Body of pancreas (tissue), 4 donors: ENCODE data around the gene PNPLA6.

Source experiments
- CTCF ChIP-seq, 7 experiments: fragments of 450-650 bp in 4 of 7; fragments of 200-600 bp in 3 of 7; sonication (generic) in 3 of 7; IDR thresholded peaks; one replicate each; pipeline ENCODE4 v1.5.1; 2016 to 2019; ENCODE audit warnings: antibody characterized with exemption in 7 of 7
- POLR2A ChIP-seq, 3 donors: fragments of 450-650 bp; IDR thresholded peaks; one replicate each; pipeline ENCODE4 v1.6.1; 2016; ENCODE audit warnings: antibody characterized with exemption in 3 of 3, mild to moderate bottlenecking in 2 of 3

GRCh38 chr19:7550169-7550770, 14.8 kb downstream of the PNPLA6 start:
- TF ChIP-seq CTCF (IDR thresholded peaks at IDR 0.05) (no peak), POLR2A (IDR thresholded peaks at IDR 0.05) (no peak)
